HL-60/S4 (cell line): ENCODE data around the gene OLIG3.

Experiments used
- in situ Hi-C: fragments of 300-500 bp; cut with MboI; formaldehyde crosslinking; loops from 2 replicates; pipeline ENCODE4 v1.14.3; 2022; ENCODE audit warnings: low sequenced_read_pairs

Gene OLIG3

GRCh38 chr6:137494281-137494987, at the start of gene OLIG3:
TSS of gene OLIG3 (minus strand) at chr6:137494394. CDS start at chr6:137494170, 224 bp downstream.
- in situ Hi-C loops, result no loop called here

DNA sequence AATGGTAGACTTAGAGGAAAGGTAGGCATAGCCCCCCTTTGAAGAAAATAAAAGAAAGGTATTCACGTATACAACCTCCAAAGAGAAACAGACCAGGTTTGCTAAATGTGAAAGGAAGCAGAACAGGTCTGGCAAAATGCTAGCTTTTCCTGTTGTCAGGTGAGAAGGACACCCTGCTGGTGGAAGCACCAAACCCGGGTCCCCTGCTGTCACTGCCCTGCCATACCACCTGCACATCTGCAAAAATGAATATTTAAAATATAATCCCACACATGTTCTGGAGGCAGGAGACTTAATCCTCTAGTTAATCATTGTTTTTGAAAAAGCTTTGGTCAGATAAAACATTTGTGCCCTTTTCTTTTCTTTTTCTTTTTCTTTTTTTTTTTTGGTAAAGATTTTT, 48.9 kb upstream of the OLIG3 start:
- in situ Hi-C loops, result no loop called here

DNA sequence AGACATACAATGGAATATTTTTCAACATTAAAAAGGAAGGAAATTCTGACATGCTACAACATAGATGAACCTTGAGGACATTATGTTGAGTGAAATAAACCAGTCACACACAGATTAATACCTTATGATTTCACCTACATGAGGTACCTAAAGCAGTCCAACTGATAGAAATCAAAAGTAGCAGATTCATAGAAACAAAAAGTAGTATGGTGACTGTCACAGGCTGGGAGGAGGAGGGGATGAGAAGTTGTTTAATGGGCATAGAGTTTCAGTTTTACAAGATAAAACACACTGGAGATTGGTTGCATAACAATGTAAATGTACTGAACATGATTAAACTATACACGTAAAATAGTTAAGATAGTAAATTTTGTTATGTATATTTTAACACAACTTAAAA, 48.5 kb upstream of the OLIG3 start:
- in situ Hi-C loops, result no loop called here

- in situ Hi-C loops, result no loop called here
Measured at GRCh38 chr6:137541534-137542063, 47.4 kb upstream of the OLIG3 start.

GRCh38 chr6:137536104-137536773, 42.0 kb upstream of the OLIG3 start:
- in situ Hi-C loops, result no loop called here

DNA sequence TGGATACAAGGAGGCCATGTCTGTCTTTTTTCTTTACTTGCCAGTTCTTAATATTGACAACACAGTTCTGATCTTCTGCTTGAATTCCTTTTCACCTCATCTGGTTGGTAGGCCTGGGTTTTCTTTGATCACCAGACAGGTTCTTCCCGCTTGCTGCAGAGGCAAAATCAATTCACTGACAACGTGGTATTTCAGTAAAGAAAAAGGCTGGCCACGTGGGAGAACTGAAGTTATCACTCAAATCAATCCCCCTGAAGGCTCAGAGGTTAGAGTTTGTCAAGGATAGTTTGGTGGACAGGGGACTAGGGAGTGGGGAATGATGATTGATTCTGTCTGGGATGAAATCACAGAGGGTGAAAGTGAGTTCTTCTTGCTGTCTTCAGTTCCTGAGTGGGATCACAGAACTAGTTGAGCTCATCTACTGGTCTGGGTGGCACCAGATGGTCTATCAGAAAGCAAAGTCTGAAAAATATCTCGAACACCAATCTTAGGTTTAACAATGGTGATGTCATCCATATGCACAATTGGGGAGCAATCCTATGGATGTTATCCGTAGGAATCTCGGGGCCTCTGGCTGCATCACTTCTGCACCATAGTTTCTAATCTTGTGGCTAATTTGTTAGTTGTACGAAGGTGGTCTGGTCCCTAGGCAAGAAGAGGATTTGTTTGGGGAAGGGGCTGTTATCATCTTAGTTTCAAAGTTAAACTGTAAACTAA, 37.3 kb upstream of the OLIG3 start:
- in situ Hi-C loops, result no loop called here

GRCh38 chr6:137530404-137530803, 36.2 kb upstream of the OLIG3 start:
- in situ Hi-C loops, result no loop called here

GRCh38 chr6:137522831-137523230, 28.6 kb upstream of the OLIG3 start:
- in situ Hi-C loops, result no loop called here

DNA sequence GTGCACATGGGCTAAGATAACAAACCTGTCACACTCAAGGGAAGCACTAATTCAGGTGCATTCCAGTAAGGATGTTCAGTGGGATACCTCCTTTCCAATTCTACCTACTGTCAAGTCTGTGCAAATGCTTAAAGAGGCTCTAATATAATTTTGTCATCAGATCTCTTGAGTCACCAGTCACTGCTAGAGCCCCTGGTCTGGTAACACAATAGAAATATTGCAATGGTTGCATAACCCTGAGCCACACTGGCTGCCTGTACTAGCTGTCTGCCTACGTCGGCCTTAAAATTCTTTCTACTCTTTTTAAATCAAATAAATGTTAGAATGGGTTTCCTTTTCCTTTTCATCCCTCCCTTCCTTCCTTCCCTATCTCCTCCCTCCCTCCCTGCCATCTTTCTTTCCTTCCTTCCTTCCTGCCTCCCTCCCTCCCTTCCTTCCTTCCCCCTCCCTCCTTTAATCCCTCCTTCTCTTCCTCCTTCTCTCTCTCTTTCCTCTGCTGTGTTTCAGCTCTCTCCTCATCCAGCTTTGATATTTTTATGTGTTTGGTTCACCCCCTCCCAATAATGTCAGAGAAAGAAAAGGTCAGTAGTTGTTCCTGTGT, 28.1 kb upstream of the OLIG3 start:
- in situ Hi-C loops, result no loop called here

DNA sequence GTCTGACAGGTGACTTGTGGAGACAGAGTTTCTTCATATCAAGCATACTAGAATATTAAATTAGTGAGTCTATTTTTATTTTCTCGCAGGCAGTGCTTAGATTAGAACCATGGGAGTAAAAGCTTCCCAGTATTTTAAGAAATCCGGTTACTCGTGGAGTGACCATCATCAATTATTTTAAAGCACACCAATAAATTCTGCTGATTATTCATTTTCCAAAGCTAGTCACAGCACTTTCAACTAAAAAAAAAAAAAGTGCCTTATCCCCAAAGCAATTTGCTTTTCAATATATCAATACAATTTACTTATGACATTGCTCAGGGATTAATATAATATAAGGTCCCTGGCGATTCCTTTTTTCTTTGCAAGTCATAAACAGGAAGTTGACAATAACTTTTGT, 26.3 kb upstream of the OLIG3 start:
- in situ Hi-C loops, result no loop called here

GRCh38 chr6:137519629-137520176, 25.5 kb upstream of the OLIG3 start:
- in situ Hi-C loops, result no loop called here

GRCh38 chr6:137518386-137518983, 24.3 kb upstream of the OLIG3 start:
- in situ Hi-C loops, result no loop called here

- in situ Hi-C loops, result no loop called here
Measured at GRCh38 chr6:137514418-137514817, 20.2 kb upstream of the OLIG3 start.

- in situ Hi-C loops, result no loop called here
Measured at GRCh38 chr6:137512757-137513605, 18.8 kb upstream of the OLIG3 start.

GRCh38 chr6:137510923-137511322, 16.7 kb upstream of the OLIG3 start:
- in situ Hi-C loops, result no loop called here

- in situ Hi-C loops, result no loop called here
Measured at GRCh38 chr6:137498481-137499190, 4.4 kb upstream of the OLIG3 start.

DNA sequence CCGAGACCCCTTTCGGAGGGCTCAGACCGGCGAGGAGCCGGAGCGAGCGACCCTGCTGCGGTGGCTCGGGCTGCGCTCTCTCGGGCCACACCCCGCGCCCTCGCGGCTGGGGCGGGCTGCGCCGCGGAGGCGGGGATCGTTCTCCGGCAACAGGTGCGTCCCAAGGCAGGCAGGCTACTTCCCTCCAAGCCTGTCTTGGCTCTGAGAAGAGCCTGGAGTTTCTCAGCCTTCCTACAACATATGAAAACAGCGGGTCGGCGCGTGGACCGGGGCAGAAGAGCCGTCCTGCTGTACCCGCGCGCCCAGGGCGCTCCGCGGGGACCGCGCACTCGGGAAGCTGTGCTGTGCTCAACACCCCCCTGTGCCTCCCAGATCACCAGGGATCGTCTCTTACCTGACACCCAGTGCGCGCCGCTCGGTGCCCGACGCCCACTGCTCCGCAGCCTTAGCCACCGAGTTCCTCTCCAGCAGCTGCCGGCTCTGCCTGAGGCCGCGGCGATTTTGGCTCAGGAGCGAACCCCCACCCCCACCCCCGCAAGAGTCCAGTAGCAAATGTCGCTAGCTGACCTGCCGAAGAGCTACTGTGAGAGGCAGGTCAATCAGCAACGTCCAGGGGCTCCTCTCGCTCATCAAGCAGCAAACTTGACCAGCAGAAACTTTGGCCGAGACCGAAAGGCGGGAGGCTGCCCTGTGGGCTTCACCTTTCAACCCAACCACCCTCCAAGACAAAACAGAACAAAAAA, 3.7 kb upstream of the OLIG3 start:
- in situ Hi-C loops, result no loop called here
